Measurements from ENCODE around the gene FAM222A.

The FAM222A gene

DNA sequence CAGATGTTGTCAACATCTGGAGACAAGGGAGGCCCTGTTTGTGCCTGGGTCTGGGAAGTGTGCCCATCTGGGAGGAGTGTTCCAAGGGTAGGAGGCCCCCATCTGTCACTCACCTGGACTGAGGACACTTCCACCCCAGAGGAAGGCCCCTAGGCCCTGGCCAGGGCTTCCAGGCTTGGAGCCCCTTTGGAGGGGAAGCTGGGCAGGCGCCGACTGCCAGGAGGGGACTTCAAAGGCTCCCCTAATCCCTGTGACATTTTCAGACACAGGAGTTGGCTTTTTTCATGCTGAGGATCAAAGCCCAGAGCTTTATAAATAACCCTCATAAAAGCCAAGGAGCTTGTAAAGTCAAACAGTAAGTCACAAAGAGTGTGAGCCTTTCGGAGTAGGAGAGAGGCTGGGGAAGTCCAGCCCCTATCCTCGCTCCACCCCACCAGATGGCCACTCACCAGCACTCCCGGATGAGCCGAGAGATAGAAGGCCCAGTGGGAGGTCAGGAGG, 17.6 kb upstream of the FAM222A start (continued):
- TF ChIP-seq ZNF621 (tag by site-specific recombination; IDR thresholded peaks at IDR 0.05) (no peak), ZNF560 (tag by site-specific recombination; IDR thresholded peaks at IDR 0.05; ENCODE audit: borderline replicate concordance) (no peak), ZNF501 (tag by site-specific recombination; IDR thresholded peaks at IDR 0.05) (no peak), ZNF670 (tag by site-specific recombination; IDR thresholded peaks at IDR 0.05; ENCODE audit: low read depth) (no peak), ZNF404 (tag by site-specific recombination; IDR thresholded peaks at IDR 0.05) (no peak), ZNF10 (tag by site-specific recombination; IDR thresholded peaks at IDR 0.05) (0 out of 2 replicates have a peak, but pooled peaks have one; percentile 24), KLF7 (tag by site-specific recombination; IDR thresholded peaks at IDR 0.05; ENCODE audit: borderline replicate concordance) (no peak), ZNF660 (tag by site-specific recombination; IDR thresholded peaks at IDR 0.05) (no peak), ZNF473 (tag by site-specific recombination; IDR thresholded peaks at IDR 0.05) (no peak), ZFP37 (tag by site-specific recombination; IDR thresholded peaks at IDR 0.05) (no peak), ZNF600 (tag by site-specific recombination; IDR thresholded peaks at IDR 0.05) (no peak), ZNF214 (tag by site-specific recombination; IDR thresholded peaks at IDR 0.05; ENCODE audit: borderline replicate concordance) (no peak), ZNF335 (tag by site-specific recombination; conservative IDR thresholded peaks at IDR 0.05) (peak; percentile 70), ZBTB17 (tag by site-specific recombination; IDR thresholded peaks at IDR 0.05) (no peak), ZNF341 (tag by site-specific recombination; IDR thresholded peaks at IDR 0.05; ENCODE audit: low read depth) (no peak), ZSCAN30 (tag by site-specific recombination; IDR thresholded peaks at IDR 0.05) (peak; percentile 90), ZNF529 (tag by site-specific recombination; IDR thresholded peaks at IDR 0.05; ENCODE audit: insufficient replicate concordance) (no peak), SETDB1 (IDR thresholded peaks at IDR 0.05; ENCODE audit: insufficient read length, low read length) (no peak), ZNF48 (tag by site-specific recombination; IDR thresholded peaks at IDR 0.05) (no peak), ZNF366 (tag by site-specific recombination; conservative IDR thresholded peaks at IDR 0.05) (peak; percentile 52), OVOL3 (tag by site-specific recombination; IDR thresholded peaks at IDR 0.05) (no peak)
- TF ChIP-seq, protein P1, sequence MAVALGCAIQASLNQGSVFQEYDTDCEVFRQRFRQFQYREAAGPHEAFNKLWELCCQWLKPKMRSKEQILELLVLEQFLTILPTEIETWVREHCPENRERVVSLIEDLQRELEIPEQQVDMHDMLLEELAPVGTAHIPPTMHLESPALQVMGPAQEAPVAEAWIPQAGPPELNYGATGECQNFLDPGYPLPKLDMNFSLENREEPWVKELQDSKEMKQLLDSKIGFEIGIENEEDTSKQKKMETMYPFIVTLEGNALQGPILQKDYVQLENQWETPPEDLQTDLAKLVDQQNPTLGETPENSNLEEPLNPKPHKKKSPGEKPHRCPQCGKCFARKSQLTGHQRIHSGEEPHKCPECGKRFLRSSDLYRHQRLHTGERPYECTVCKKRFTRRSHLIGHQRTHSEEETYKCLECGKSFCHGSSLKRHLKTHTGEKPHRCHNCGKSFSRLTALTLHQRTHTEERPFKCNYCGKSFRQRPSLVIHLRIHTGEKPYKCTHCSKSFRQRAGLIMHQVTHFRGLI (tag by site-specific recombination; IDR thresholded peaks at IDR 0.05): no peak
- TF ChIP-seq, protein P2, sequence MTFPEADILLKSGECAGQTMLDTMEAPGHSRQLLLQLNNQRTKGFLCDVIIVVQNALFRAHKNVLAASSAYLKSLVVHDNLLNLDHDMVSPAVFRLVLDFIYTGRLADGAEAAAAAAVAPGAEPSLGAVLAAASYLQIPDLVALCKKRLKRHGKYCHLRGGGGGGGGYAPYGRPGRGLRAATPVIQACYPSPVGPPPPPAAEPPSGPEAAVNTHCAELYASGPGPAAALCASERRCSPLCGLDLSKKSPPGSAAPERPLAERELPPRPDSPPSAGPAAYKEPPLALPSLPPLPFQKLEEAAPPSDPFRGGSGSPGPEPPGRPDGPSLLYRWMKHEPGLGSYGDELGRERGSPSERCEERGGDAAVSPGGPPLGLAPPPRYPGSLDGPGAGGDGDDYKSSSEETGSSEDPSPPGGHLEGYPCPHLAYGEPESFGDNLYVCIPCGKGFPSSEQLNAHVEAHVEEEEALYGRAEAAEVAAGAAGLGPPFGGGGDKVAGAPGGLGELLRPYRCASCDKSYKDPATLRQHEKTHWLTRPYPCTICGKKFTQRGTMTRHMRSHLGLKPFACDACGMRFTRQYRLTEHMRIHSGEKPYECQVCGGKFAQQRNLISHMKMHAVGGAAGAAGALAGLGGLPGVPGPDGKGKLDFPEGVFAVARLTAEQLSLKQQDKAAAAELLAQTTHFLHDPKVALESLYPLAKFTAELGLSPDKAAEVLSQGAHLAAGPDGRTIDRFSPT (tag by site-specific recombination; IDR thresholded peaks at IDR 0.05): peak; percentile 60
- TF ChIP-seq, protein P3, sequence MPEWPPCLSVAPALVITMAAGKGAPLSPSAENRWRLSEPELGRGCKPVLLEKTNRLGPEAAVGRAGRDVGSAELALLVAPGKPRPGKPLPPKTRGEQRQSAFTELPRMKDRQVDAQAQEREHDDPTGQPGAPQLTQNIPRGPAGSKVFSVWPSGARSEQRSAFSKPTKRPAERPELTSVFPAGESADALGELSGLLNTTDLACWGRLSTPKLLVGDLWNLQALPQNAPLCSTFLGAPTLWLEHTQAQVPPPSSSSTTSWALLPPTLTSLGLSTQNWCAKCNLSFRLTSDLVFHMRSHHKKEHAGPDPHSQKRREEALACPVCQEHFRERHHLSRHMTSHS (tag by site-specific recombination; IDR thresholded peaks at IDR 0.05): peak; percentile 88
- TF ChIP-seq, protein P4, sequence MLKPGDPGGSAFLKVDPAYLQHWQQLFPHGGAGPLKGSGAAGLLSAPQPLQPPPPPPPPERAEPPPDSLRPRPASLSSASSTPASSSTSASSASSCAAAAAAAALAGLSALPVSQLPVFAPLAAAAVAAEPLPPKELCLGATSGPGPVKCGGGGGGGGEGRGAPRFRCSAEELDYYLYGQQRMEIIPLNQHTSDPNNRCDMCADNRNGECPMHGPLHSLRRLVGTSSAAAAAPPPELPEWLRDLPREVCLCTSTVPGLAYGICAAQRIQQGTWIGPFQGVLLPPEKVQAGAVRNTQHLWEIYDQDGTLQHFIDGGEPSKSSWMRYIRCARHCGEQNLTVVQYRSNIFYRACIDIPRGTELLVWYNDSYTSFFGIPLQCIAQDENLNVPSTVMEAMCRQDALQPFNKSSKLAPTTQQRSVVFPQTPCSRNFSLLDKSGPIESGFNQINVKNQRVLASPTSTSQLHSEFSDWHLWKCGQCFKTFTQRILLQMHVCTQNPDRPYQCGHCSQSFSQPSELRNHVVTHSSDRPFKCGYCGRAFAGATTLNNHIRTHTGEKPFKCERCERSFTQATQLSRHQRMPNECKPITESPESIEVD (tag by site-specific recombination; IDR thresholded peaks at IDR 0.05): peak; percentile 95
- TF ChIP-seq, protein P5, sequence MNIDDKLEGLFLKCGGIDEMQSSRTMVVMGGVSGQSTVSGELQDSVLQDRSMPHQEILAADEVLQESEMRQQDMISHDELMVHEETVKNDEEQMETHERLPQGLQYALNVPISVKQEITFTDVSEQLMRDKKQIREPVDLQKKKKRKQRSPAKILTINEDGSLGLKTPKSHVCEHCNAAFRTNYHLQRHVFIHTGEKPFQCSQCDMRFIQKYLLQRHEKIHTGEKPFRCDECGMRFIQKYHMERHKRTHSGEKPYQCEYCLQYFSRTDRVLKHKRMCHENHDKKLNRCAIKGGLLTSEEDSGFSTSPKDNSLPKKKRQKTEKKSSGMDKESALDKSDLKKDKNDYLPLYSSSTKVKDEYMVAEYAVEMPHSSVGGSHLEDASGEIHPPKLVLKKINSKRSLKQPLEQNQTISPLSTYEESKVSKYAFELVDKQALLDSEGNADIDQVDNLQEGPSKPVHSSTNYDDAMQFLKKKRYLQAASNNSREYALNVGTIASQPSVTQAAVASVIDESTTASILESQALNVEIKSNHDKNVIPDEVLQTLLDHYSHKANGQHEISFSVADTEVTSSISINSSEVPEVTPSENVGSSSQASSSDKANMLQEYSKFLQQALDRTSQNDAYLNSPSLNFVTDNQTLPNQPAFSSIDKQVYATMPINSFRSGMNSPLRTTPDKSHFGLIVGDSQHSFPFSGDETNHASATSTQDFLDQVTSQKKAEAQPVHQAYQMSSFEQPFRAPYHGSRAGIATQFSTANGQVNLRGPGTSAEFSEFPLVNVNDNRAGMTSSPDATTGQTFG (tag by site-specific recombination; IDR thresholded peaks at IDR 0.05; ENCODE audit: borderline replicate concordance): no peak
- TF ChIP-seq, protein P6, sequence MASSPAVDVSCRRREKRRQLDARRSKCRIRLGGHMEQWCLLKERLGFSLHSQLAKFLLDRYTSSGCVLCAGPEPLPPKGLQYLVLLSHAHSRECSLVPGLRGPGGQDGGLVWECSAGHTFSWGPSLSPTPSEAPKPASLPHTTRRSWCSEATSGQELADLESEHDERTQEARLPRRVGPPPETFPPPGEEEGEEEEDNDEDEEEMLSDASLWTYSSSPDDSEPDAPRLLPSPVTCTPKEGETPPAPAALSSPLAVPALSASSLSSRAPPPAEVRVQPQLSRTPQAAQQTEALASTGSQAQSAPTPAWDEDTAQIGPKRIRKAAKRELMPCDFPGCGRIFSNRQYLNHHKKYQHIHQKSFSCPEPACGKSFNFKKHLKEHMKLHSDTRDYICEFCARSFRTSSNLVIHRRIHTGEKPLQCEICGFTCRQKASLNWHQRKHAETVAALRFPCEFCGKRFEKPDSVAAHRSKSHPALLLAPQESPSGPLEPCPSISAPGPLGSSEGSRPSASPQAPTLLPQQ (tag by site-specific recombination; IDR thresholded peaks at IDR 0.05): no peak
- TF ChIP-seq, protein P7, sequence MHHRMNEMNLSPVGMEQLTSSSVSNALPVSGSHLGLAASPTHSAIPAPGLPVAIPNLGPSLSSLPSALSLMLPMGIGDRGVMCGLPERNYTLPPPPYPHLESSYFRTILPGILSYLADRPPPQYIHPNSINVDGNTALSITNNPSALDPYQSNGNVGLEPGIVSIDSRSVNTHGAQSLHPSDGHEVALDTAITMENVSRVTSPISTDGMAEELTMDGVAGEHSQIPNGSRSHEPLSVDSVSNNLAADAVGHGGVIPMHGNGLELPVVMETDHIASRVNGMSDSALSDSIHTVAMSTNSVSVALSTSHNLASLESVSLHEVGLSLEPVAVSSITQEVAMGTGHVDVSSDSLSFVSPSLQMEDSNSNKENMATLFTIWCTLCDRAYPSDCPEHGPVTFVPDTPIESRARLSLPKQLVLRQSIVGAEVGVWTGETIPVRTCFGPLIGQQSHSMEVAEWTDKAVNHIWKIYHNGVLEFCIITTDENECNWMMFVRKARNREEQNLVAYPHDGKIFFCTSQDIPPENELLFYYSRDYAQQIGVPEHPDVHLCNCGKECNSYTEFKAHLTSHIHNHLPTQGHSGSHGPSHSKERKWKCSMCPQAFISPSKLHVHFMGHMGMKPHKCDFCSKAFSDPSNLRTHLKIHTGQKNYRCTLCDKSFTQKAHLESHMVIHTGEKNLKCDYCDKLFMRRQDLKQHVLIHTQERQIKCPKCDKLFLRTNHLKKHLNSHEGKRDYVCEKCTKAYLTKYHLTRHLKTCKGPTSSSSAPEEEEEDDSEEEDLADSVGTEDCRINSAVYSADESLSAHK (tag by site-specific recombination; IDR thresholded peaks at IDR 0.05): peak; percentile 86

All from HEK293 (cell line).